Activated T-cell treated with anti-CD3 and anti-CD28 coated beads, Interleukin-2, amount 50 U/mL, for 4 hours (primary cell): ENCODE data around the gene LARP6. TPM values are rescaled to one million over a fixed set of nuclear protein-coding genes. Genes with fewer than 3 reads are reported as not detected.
A peak's percentile ranks its signal among the peaks of the same experiment; 100 is the strongest.
"Not testable (repeated sequence)": the region's sequence is repeated elsewhere in the genome, so short reads cannot be mapped to it uniquely, and the experiment has no call there.

Experiments
- ATAC-seq, 2 donors: fragments of 200-7000 bp; cut with Tn5 transposase; one replicate each; pipeline ENCODE4 v1.10.0; 2021
- DNase-seq: peaks from one replicate; pipeline ENCODE4 v3.0.0-alpha.2; 2020
- H3K27me3 Mint-ChIP-seq: one replicate; pipeline ENCODE4 v1.8.0; 2021; ENCODE audit warnings: low read depth, mixed read lengths
- H3K36me3 Mint-ChIP-seq: one replicate; pipeline ENCODE4 v1.8.0; 2022; ENCODE audit warnings: mixed read lengths; ENCODE audit not compliant: insufficient read depth
- H3K4me1 Mint-ChIP-seq: one replicate; pipeline ENCODE4 v1.8.0; 2021; ENCODE audit warnings: low read depth, mixed read lengths
- H3K4me3 Mint-ChIP-seq: one replicate; pipeline ENCODE4 v1.8.0; 2021; ENCODE audit warnings: mild to moderate bottlenecking, moderate library complexity, mixed read lengths
- H3K9me3 Mint-ChIP-seq: one replicate; pipeline ENCODE4 v1.8.0; 2021; ENCODE audit warnings: mixed read lengths
- total RNA-seq, 3 donors: library from RNA; stranded (reverse); gene quantifications; one replicate each; pipeline ENCODE4 v1.2.1, GENCODE V29; 2021

The LARP6 gene
- total RNA-seq, 3 donors from 2014 or later, result 0.05 to 0.61 (median 0.19) TPM

DNA sequence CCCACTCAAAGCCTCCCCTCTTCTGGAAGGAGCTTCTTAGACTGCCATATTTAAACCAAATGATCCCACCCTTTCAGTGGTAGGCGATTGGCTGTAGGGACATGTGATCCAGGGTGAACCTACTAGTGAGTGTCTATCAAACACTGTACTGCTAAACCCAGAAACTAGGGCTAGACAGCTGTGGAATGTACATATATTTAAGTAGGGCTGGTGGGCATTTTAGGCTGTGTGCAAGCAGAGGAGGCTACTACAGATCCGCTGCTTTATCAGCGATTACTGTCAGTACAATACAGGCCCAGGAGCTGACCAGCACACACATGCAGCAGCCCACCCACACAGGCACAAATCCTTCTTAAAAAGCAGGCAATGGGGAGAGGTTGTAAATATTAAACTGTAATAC is 15.4 kb upstream of the LARP6 start:
- Mint-ChIP-seq H3K4me1 (no peaks in the 10 kb centered on the region), H3K4me3 (no peak overlapping the region), H3K36me3 (no peaks in the 10 kb centered on the region), H3K9me3 (peaks cover 4% of the 10 kb centered on the region), H3K27me3 (peaks cover 19% of the 10 kb centered on the region)
- ATAC-seq (no peak), DNase-seq (no peak)

DNA sequence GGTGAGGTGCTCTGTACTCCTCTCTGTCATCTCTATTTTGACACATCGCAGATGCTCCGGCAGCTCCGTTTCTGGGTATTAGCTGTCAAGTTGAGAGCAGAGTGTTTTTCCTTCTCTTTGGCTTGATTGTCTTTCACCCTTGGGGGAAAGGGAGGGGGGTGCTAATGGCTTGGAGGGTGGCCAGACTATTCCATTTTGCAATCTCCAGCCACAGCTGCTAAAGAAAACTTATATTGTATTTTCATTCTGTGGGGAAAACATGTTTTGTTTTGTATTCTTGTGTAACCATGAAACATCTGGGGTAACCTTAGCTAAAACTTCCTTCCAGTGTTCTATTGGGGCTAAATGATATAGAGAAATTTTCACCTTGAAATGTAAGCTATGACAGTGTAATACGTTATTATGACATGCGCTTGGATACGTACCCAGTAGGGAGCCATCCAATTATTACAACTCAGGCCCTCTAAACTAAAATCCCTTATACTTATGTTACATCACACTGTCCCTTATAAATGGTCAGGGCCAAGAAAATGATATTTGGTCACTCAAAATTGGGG is 14.0 kb upstream of the LARP6 start:
- DNase-seq, result no peak
- peaks cover 7% of the 10 kb centered on the region for H3K27me3 Mint-ChIP-seq

GRCh38 chr15:70866982-70867641 is 13.2 kb upstream of the LARP6 start:
- Mint-ChIP-seq H3K9me3 (no peaks in the 10 kb centered on the region), H3K4me1 (no peaks in the 10 kb centered on the region), H3K36me3 (no peaks in the 10 kb centered on the region), H3K27me3 (peaks cover 7% of the 10 kb centered on the region), H3K4me3 (no peak overlapping the region)
- DNase-seq, result no peak
- no peak for ATAC-seq

More for the DNA sequence above, 14.0 kb upstream of the LARP6 start:
- H3K4me3 Mint-ChIP-seq, result no peak overlapping the region
- H3K9me3 Mint-ChIP-seq, result no peaks in the 10 kb centered on the region
- no peak for ATAC-seq
- no peaks in the 10 kb centered on the region for H3K4me1 Mint-ChIP-seq
- no peaks in the 10 kb centered on the region for H3K36me3 Mint-ChIP-seq

- ATAC-seq, result no peak
- no peak for DNase-seq
These were observed 9.7 kb upstream of the LARP6 start for GRCh38 chr15:70863450-70864218.

GRCh38 chr15:70859998-70860397 is 6.0 kb upstream of the LARP6 start:
- no peak overlapping the region for H3K4me3 Mint-ChIP-seq
- H3K36me3 Mint-ChIP-seq, result no peaks in the 10 kb centered on the region
- H3K4me1 Mint-ChIP-seq, result no peaks in the 10 kb centered on the region
- DNase-seq (no peak), ATAC-seq (no peak)
- H3K9me3 Mint-ChIP-seq, result no peaks in the 10 kb centered on the region
- peaks cover 32% of the 10 kb centered on the region for H3K27me3 Mint-ChIP-seq

More at GRCh38 chr15:70863450-70864218, 9.7 kb upstream of the LARP6 start:
- Mint-ChIP-seq H3K4me1 (no peaks in the 10 kb centered on the region), H3K9me3 (no peaks in the 10 kb centered on the region), H3K36me3 (no peaks in the 10 kb centered on the region), H3K27me3 (peaks cover 21% of the 10 kb centered on the region), H3K4me3 (no peak overlapping the region)

- H3K4me3 Mint-ChIP-seq, result no peak overlapping the region
- H3K4me1 Mint-ChIP-seq, result peaks cover 3% of the 10 kb centered on the region
- ATAC-seq (no peak), DNase-seq (no peak)
- no peaks in the 10 kb centered on the region for H3K9me3 Mint-ChIP-seq
- H3K27me3 Mint-ChIP-seq, result peaks cover 38% of the 10 kb centered on the region
- H3K36me3 Mint-ChIP-seq, result no peaks in the 10 kb centered on the region
These were observed 5.5 kb upstream of the LARP6 start for GRCh38 chr15:70859322-70859908.

GRCh38 chr15:70858614-70859321 is 4.8 kb upstream of the LARP6 start:
- H3K36me3 Mint-ChIP-seq, ATAC-seq, H3K4me1 Mint-ChIP-seq, H3K9me3 Mint-ChIP-seq, DNase-seq, H3K4me3 Mint-ChIP-seq: not testable (repeated sequence)
- peaks cover 41% of the 10 kb centered on the region for H3K27me3 Mint-ChIP-seq

- Mint-ChIP-seq H3K36me3 (no peaks in the 10 kb centered on the region), H3K4me3 (no peak overlapping the region), H3K27me3 (peaks cover 46% of the 10 kb centered on the region), H3K4me1 (peaks cover 7% of the 10 kb centered on the region), H3K9me3 (no peaks in the 10 kb centered on the region)
- ATAC-seq (no peak), DNase-seq (no peak)
These were observed 3.8 kb upstream of the LARP6 start for GRCh38 chr15:70857562-70858285.

DNA sequence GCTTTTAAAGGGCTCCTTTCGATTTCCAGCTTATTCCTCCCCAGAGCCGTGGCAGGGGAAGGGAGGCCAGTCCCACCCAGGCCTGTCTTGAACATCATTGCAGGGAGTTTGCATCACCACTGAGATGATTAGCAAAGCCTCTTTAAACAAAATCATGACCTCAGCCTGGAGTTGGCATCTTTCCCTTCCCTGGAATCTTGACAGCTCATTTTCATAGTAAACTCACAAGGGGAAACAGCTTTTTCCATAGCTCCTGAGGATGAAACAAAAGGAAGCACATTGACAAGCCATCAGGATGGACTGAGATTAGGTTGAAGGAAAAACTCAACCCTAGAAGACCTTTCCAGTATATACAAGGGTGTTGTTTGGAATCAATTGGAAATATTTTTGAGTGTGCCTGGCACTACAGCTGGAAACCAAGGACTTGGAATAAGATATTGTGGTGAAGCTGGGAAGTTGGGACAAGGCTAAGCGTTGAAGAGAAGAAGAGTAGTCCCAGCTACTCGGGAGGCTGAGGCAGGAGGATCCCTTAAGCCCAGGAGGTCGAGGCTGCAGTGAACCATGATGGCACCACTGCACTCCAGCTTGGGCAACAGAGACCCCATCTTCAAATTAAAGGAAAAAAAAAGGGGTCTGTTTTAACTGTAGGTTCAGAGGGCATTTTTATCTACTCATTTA is 3.1 kb upstream of the LARP6 start:
- ATAC-seq (no peak), DNase-seq (no peak)
- Mint-ChIP-seq H3K9me3 (no peaks in the 10 kb centered on the region), H3K36me3 (no peaks in the 10 kb centered on the region), H3K27me3 (peaks cover 51% of the 10 kb centered on the region), H3K4me1 (peaks cover 7% of the 10 kb centered on the region), H3K4me3 (no peak overlapping the region)

DNA sequence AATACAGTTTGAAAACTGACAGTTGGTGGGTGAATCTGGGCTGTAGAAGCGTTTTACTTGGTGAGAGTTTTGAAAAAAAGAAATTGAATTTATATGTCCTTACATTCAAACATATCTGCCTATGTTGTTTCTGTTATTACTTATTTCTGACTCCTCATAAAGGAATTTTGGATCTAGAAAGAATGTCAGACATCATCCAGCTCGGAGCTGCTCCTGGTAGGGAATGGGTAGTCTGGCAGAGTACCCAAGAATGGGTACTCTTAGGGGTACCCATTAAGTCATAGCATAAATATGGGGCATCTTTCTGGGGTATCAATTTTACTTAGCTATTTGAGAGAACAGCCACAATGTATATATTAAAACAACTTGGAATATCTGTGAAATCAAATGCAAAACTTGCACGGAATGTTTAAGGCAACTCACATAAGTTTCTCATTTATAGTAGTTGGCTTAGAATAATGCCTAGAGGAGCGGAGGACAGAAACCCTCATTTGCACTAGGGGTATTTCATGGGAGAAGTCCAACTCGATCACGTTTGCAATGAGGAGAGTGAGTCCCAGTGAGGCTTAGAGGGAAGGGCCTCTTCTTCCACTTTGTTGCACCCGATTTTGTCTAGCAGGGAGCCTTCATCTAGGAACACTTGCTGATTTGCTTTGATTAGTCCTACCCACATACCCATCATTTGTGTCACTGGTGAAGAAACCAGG is 2.4 kb upstream of the LARP6 start:
- Mint-ChIP-seq H3K9me3 (no peaks in the 10 kb centered on the region), H3K4me3 (no peak overlapping the region), H3K27me3 (peaks cover 54% of the 10 kb centered on the region), H3K4me1 (peaks cover 7% of the 10 kb centered on the region), H3K36me3 (no peaks in the 10 kb centered on the region)
- ATAC-seq (no peak), DNase-seq (no peak)

DNA sequence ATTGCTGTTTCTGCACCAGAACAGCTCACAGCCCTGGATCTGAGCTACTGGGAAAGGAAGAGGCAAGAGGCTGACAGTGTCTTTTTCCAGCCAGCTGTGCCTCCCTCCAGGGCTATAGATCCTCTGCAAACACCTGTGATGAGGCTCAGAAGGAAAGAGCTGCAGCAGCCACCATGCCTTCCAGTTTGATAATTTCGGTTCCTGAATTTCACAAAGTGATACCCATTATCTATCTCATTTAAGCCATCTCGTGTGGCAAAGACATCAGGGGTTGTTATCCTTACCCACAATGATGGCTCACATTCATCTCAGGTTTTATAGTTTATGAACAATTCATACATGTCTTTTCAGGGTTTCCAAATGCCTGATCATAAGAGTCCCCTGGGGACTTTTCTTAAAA is 1.8 kb upstream of the LARP6 start:
- no peaks in the 10 kb centered on the region for H3K36me3 Mint-ChIP-seq
- H3K27me3 Mint-ChIP-seq, result peaks cover 58% of the 10 kb centered on the region

GRCh38 chr15:70854666-70854976 is 664 bp upstream of the LARP6 start:
- Mint-ChIP-seq H3K4me3 (peak overlapping the region; percentile 80), H3K4me1 (peaks cover 7% of the 10 kb centered on the region), H3K27me3 (peaks cover 66% of the 10 kb centered on the region), H3K9me3 (no peaks in the 10 kb centered on the region), H3K36me3 (no peaks in the 10 kb centered on the region)
- no peak for ATAC-seq
- DNase-seq, result no peak

More for the DNA sequence above, 1.8 kb upstream of the LARP6 start:
- Mint-ChIP-seq H3K4me1 (peaks cover 7% of the 10 kb centered on the region), H3K4me3 (no peak overlapping the region), H3K9me3 (no peaks in the 10 kb centered on the region)
- no peak for ATAC-seq
- DNase-seq, result no peak
